Measurements from ENCODE around the gene CCM2. TPM values are rescaled to one million over a fixed set of nuclear protein-coding genes. Genes with fewer than 3 reads are reported as not detected.

The CCM2 gene
- total RNA-seq, 1 donor from 2014 or later, result 17.8 TPM

GRCh38 chr7:45082831-45083331 is 82.9 kb downstream of the CCM2 start:
- peak; percentile 3 for ATAC-seq

- no peak for ATAC-seq
Measured at GRCh38 chr7:45084336-45084735, 84.3 kb downstream of the CCM2 start.

GRCh38 chr7:45084901-45085618 is 85.1 kb downstream of the CCM2 start:
- no peak for ATAC-seq

GRCh38 chr7:45085619-45086200 is 85.7 kb downstream of the CCM2 start:
- ATAC-seq, result no peak

- no peak for ATAC-seq
Measured at GRCh38 chr7:45086331-45087065, 86.5 kb downstream of the CCM2 start.

- no peak for ATAC-seq
Measured at GRCh38 chr7:45087301-45088145, 87.5 kb downstream of the CCM2 start.

GRCh38 chr7:45088146-45088701 is 88.2 kb downstream of the CCM2 start:
- ATAC-seq, result no peak

GRCh38 chr7:45088821-45089340 is 88.9 kb downstream of the CCM2 start, which contains the start of gene NACAD:
NACAD (minus strand) TSS chr7:45088969; CDS start chr7:45088894, 75 bp downstream.
- peak; percentile 54 for ATAC-seq

GRCh38 chr7:45089341-45089891 is 89.4 kb downstream of the CCM2 start:
- peak; percentile 42 for ATAC-seq

GRCh38 chr7:45092100-45092930 is 92.3 kb downstream of the CCM2 start:
- no peak for ATAC-seq

GRCh38 chr7:45092931-45093235 is 92.9 kb downstream of the CCM2 start:
- ATAC-seq, result no peak

- peak; percentile 41 for ATAC-seq
Measured at GRCh38 chr7:45098983-45099839, 99.2 kb downstream of the CCM2 start.

- peak; percentile 89 for ATAC-seq
Measured at GRCh38 chr7:45099891-45100760, 100.1 kb downstream of the CCM2 start.

- no peak for ATAC-seq
Measured at GRCh38 chr7:45100761-45101480, 100.9 kb downstream of the CCM2 start.

GRCh38 chr7:45101748-45102147 is 101.7 kb downstream of the CCM2 start:
- ATAC-seq, result no peak

- ATAC-seq, result no peak
Measured at GRCh38 chr7:45102785-45103712, 103.0 kb downstream of the CCM2 start.
